Dendritic cell treated with granulocyte-macrophage colony-stimulating factor and Interleukin-4, amounts not matched to agents 40 ng/mL and 50 ng/mL, for 4 days (primary cell): ENCODE results near the gene KCND3.

Experiments used
- H3K27ac Mint-ChIP-seq: one replicate; pipeline ENCODE4 v1.8.0; 2022; ENCODE audit warnings: mild to moderate bottlenecking, mixed read lengths
- H3K27me3 Mint-ChIP-seq: one replicate; pipeline ENCODE4 v1.8.0; 2022; ENCODE audit warnings: mild to moderate bottlenecking, mixed read lengths
- H3K36me3 Mint-ChIP-seq: one replicate; pipeline ENCODE4 v1.8.0; 2022; ENCODE audit warnings: low read depth, mixed read lengths
- H3K4me1 Mint-ChIP-seq: one replicate; pipeline ENCODE4 v1.8.0; 2022; ENCODE audit warnings: low read depth, mixed read lengths
- H3K4me3 Mint-ChIP-seq: one replicate; pipeline ENCODE4 v1.8.0; 2022; ENCODE audit warnings: mild to moderate bottlenecking, moderate library complexity, mixed read lengths
- H3K9me3 Mint-ChIP-seq: one replicate; pipeline ENCODE4 v1.8.0; 2022; ENCODE audit warnings: mixed read lengths
- intact Hi-C: fragments of 100-400 bp; cut with micrococcal nuclease; formaldehyde crosslinking; loops from one replicate; pipeline ENCODE4 v1.15.0; 2022

KCND3 gene

DNA sequence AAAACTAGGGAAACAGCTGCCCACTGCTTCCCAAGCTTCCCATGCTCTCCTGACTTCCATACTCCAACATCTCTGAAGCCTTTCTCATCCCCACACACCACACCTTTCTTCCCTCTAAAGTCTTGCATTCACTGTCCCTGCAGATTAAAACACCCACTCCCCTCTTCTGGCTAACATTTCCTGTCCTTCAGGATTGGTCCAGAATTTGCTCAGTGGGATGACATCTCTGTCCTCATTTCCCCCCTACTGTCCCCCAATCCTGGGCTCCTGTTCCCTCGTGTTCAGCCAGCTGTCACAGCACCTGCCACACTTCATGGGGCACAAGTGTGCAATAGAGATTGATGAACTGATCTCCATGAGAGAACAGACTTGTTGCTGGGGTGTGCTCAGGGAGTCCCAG, 82.7 kb downstream of the KCND3 start:
- H3K4me3 Mint-ChIP-seq, result no peak overlapping the region
- no peaks in the 10 kb centered on the region for H3K4me1 Mint-ChIP-seq
- H3K36me3 Mint-ChIP-seq, result no peaks in the 10 kb centered on the region
- no peak overlapping the region for H3K27ac Mint-ChIP-seq
- no peaks in the 10 kb centered on the region for H3K9me3 Mint-ChIP-seq
- intact Hi-C loops, result no loop called here
- H3K27me3 Mint-ChIP-seq, result peaks cover 6% of the 10 kb centered on the region

DNA sequence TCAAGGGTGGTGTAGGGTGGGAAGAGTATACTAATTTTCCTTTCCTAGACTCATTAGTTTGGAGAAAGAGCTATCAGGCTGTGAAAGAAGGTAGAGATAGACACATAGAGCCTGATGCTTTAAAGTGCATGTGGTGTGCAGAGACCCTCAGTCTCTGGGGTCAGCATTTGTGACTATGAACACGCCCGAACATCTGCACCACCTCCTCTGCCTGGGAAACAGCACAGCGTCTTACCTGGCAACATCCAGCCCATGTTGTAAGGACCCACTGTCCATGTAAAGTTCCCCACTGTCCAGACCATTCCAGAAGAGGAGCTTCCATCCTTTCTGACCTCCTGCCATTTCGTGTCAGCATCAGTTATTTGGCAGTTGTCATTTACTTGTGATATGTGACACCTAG, 83.4 kb downstream of the KCND3 start:
- intact Hi-C loops, result no loop called here
- H3K36me3 Mint-ChIP-seq, result no peaks in the 10 kb centered on the region
- no peak overlapping the region for H3K27ac Mint-ChIP-seq
- no peak overlapping the region for H3K4me3 Mint-ChIP-seq
- no peaks in the 10 kb centered on the region for H3K4me1 Mint-ChIP-seq
- H3K27me3 Mint-ChIP-seq, result peaks cover 6% of the 10 kb centered on the region
- no peaks in the 10 kb centered on the region for H3K9me3 Mint-ChIP-seq

DNA sequence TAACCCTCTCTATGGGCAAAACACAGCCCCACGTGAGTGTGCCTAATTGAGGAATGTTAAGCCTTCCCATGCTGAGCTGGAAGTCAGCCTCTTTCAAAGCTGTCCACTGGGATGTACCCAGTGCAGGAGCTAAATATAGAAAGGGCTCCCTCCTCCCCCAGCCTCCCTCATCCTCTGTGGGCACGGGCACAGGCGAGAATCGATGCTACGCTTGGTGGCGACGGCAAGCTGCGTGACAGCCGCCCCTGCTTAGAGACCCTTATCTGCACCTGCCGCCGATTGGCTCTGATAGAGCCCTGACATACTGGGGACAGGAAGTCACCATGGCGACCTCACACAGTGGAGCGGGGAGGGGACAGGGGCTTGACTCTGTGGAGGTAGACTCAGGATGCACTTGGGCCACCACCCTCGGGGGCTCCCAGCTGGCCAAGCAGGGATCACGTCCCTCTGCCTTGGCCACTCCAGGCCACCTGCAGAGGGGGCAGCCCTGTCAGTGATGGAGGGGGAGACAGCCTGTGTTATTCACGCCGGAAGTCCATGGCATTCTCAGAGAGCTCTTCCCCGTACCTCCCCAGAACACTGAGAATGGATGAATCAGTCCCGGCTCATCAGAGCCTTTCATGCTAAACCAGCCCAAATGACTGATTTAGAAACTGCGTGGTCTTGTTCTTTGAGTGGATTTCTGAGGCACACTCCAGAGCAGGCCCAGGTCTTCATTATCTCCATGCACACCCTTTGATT, 84.8 kb downstream of the KCND3 start:
- Mint-ChIP-seq H3K27ac (no peak overlapping the region), H3K36me3 (no peaks in the 10 kb centered on the region), H3K4me3 (no peak overlapping the region), H3K9me3 (no peaks in the 10 kb centered on the region), H3K4me1 (no peaks in the 10 kb centered on the region), H3K27me3 (peaks cover 6% of the 10 kb centered on the region)
- intact Hi-C loops, result no loop called here

DNA sequence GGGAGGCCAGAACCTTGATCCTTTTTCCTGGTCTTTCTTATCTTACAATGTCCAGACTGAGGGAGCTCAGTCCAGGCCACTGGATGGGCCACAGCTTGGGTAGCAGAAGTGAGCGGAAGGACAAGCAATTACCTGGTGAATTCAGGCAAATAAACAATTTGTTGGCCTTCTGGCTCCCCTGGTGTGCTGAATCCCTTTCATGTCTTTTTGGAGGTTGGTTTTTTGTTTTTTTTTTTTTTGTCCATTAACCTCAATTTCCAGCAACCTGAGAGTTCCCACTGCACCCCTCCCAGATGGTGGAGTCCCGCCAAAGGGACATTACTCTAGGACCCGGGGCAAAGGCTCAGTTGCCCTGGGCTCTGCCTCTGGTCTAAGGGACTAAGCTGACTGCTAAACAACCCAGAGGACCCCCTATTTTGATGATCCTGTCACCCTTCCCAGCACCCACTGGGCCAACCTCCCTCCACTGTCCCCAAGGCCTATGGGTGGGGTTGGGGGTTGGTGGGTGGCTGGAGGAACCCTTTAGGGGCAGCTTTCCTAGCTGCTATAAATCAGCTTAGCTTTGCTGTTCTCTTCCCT, 85.5 kb downstream of the KCND3 start:
- Mint-ChIP-seq H3K9me3 (no peaks in the 10 kb centered on the region), H3K36me3 (no peaks in the 10 kb centered on the region), H3K4me3 (no peak overlapping the region), H3K27me3 (peaks cover 6% of the 10 kb centered on the region), H3K27ac (no peak overlapping the region), H3K4me1 (no peaks in the 10 kb centered on the region)
- intact Hi-C loops, result no loop called here

DNA sequence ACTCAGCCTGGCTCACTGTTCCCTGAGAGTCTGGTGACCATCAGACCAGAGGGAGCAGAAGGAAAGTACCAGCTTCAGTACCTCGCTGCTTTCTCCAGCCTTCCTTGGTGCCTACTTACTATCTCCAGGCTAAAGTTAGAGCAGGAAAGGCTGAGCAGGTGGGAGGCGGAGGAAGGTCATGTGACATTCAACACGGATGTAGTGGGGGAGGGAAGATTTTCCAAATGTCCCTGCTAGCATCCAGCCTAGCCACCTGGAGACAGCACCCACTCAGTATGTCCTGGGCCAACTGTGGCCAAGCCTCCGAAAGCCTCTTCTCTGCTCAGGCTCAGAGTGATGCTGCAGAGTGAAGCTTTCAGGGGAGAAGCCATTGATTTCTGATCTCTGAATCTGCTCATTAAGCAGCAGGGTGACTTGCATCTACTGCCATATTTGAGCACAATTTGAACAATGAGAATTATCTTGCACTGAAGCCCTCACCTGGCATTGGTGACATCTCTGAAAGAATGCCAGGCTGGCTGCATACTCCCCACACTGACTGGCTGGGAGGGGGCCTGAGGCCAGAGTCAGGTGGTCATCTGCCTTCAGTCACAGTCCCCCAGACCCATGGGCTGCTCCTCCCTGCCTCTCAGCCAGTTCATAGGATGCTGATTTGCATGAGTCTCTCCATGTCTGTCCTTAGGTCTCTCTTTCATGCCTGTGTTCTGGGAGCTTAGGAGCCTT, 86.2 kb downstream of the KCND3 start:
- Mint-ChIP-seq H3K9me3 (no peaks in the 10 kb centered on the region), H3K27ac (no peak overlapping the region), H3K4me3 (no peak overlapping the region), H3K36me3 (no peaks in the 10 kb centered on the region), H3K4me1 (no peaks in the 10 kb centered on the region), H3K27me3 (peaks cover 6% of the 10 kb centered on the region)
- intact Hi-C loops, result no loop called here

DNA sequence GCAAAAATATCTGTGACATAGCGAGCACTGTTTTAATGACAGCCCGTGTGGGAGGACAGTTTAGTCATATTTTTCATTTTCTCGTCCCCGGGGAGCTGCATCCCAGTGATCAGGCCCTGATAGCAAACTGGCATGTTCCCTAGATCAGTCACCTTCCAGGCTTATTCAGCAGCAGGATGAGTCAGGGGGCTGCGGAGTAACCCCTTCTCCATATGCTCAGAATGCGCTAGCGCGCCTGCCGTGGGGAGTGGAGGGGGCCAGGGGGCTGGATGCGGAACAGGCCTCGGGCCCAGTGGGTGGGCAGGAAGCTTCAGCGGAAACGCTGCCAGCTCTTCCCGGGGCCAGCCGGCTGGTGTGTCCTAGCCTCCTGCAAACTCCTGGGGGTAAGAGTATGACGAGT, 94.0 kb downstream of the KCND3 start:
- no peaks in the 10 kb centered on the region for H3K4me1 Mint-ChIP-seq
- H3K27ac Mint-ChIP-seq, result no peak overlapping the region
- peaks cover 6% of the 10 kb centered on the region for H3K27me3 Mint-ChIP-seq
- intact Hi-C loops, result no loop called here
- H3K9me3 Mint-ChIP-seq, result no peaks in the 10 kb centered on the region
- no peaks in the 10 kb centered on the region for H3K36me3 Mint-ChIP-seq
- H3K4me3 Mint-ChIP-seq, result no peak overlapping the region

DNA sequence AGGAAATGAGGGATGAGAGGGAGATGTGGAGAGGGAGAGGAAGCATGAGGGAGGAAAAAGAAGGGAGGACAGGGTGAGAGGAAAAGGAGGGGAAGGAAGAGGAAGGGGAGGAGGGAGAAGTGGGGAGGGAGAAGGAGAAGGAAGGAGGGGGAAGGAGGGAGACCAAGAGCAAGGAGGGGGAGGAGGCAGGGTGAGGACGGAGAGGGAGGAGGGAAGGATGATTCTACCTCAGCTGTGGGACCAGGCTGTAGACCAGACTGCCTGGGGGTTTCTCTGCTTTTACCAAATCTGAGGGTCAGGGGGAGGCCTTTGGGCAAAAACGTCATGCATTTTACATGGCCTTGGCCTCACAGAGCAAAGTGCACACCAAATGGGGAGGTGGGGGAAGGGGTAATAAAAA, 94.5 kb downstream of the KCND3 start:
- H3K4me1 Mint-ChIP-seq, result no peaks in the 10 kb centered on the region
- intact Hi-C loops, result no loop called here
- H3K27me3 Mint-ChIP-seq, result peaks cover 6% of the 10 kb centered on the region
- H3K9me3 Mint-ChIP-seq, result no peaks in the 10 kb centered on the region
- no peak overlapping the region for H3K27ac Mint-ChIP-seq
- no peak overlapping the region for H3K4me3 Mint-ChIP-seq
- H3K36me3 Mint-ChIP-seq, result no peaks in the 10 kb centered on the region

DNA sequence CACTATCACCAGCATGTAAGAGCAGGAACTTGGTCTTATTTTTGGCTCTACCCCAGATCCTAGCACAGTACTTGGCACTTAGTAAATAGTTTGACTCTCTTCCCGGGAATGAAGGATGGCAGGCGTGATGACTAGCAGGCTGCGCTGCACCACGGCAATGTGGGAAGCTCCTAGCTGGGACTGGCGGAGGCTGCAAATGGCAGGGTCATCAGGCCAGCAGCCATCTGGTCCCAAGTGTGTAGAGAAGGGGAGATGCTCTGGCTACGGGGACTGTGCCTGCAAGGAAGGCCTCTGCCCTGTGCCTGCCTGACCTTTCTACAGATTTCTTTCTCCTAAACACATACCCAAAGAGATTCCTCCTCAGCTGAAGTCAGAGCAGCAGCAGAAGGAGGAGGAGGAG, 95.0 kb downstream of the KCND3 start:
- Mint-ChIP-seq H3K36me3 (no peaks in the 10 kb centered on the region), H3K27me3 (peaks cover 6% of the 10 kb centered on the region), H3K9me3 (no peaks in the 10 kb centered on the region), H3K27ac (no peak overlapping the region), H3K4me3 (no peak overlapping the region), H3K4me1 (no peaks in the 10 kb centered on the region)
- intact Hi-C loops, result no loop called here

DNA sequence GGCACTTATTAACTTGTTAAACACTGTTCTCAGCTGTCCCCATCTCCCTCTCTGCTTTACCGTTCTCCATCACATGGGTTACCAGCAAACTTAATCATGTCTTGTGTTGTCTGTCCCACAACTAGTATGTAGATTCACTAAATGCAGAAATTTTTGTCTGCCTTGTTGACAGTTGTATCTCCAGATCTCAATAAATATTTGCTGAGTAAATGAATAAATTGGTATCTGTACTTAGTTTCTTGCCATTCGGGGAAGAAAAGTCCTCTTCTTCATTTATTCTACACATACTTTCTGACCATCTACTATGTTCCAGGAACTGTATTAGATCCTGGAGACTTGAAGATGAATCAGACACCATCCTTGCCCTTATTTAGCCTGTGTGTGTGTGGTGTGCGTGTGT, 97.9 kb downstream of the KCND3 start:
- intact Hi-C loops, result no loop called here
- no peaks in the 10 kb centered on the region for H3K9me3 Mint-ChIP-seq
- H3K27me3 Mint-ChIP-seq, result peaks cover 5% of the 10 kb centered on the region
- H3K4me3 Mint-ChIP-seq, result no peak overlapping the region
- H3K27ac Mint-ChIP-seq, result no peak overlapping the region
- H3K4me1 Mint-ChIP-seq, result no peaks in the 10 kb centered on the region
- H3K36me3 Mint-ChIP-seq, result no peaks in the 10 kb centered on the region

DNA sequence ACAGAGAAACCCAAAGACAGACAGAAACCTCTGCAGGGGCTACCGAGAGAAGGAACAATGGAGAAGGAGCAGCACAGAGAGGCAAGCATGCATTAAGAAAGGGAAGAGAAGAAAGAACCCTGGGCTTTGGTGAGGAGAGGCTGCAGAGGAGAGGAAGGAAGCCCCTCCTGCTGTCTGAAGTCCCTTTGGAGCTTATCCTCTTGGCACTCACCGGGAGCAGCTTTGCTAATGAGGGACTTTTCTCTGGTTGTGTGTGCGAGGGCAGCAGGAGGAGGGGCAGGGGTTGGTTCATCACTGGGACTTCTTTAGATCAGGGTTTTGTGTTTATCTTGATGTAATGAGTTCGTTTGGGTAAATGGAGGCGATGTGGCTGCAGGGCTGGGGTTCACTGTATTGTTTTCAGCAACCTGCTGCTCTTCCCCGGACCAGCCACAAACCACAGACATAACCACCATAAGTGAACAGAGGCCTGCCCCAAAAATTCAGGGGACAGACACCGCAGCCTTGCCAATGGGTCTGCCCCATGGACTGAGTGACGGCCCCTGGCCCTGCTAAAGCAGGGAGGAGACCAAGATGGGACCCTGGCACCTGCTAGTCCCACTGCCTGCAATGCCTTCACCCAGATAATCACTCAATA, 100.6 kb downstream of the KCND3 start:
- intact Hi-C loops, result no loop called here
- Mint-ChIP-seq H3K4me3 (no peak overlapping the region), H3K27ac (no peak overlapping the region), H3K4me1 (no peaks in the 10 kb centered on the region), H3K36me3 (no peaks in the 10 kb centered on the region), H3K27me3 (peaks cover 5% of the 10 kb centered on the region), H3K9me3 (no peaks in the 10 kb centered on the region)

DNA sequence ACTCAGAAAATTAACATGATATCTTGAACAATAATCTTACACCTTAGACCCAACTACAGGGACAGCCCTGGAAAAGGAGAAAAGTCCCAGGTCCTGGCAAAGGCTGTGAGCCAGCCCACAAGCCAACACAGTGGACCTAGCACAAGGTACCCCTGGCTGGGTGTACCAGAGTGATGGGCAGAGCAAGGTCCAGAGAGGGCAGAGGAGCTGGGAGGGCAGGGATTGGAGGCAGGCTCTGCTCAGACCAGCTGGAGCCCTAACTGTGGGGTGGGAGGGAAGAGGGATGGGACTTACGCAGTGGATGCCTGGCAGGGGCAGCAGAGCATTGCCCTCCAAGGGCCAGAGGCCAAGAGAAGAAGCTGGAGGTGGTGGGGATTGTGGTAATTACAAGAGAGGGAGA, 101.6 kb downstream of the KCND3 start:
- Mint-ChIP-seq H3K9me3 (no peaks in the 10 kb centered on the region), H3K4me3 (no peak overlapping the region), H3K27ac (no peak overlapping the region), H3K27me3 (peaks cover 5% of the 10 kb centered on the region), H3K4me1 (no peaks in the 10 kb centered on the region), H3K36me3 (no peaks in the 10 kb centered on the region)
- intact Hi-C loops, result no loop called here

DNA sequence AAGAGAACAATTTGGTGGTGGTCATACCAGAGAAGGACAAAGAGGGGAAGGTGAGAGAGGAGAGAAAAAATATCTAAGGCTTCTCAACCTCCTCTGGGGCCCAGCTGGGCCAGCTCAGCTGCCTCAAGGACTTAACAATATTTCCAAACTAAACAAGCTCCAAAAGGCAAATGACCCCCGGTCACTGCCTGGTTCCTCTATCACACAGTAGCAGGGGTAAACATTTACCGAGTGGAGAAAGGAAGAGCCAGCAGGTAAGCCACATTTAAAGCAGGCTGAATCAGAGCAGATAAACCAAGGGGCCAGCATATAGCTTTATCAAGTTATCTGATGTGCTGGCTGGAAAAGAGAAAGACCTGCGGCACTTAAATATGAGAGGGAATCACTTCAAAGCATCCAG, 102.1 kb downstream of the KCND3 start:
- peaks cover 5% of the 10 kb centered on the region for H3K27me3 Mint-ChIP-seq
- no peak overlapping the region for H3K4me3 Mint-ChIP-seq
- no peaks in the 10 kb centered on the region for H3K9me3 Mint-ChIP-seq
- intact Hi-C loops, result no loop called here
- H3K4me1 Mint-ChIP-seq, result no peaks in the 10 kb centered on the region
- no peaks in the 10 kb centered on the region for H3K36me3 Mint-ChIP-seq
- no peak overlapping the region for H3K27ac Mint-ChIP-seq

DNA sequence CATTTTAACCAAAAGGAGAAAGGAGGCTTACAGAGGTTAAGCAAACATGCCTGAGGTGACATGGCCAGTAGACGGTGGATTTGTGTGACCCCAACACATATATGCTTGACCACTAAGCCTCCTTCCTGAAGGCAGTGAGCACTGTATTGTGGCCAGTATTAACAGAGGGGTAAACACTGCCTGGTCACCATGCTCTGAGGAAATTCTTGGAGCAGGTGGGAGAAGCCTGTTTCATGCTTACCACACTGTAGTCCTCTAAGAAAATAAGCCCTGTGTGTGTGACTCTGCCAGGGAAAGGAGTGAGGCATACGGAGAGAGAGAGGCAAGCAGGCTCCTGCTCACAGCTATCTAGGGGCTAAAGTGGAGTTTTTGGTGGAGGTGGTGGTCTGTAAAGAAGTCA, 102.7 kb downstream of the KCND3 start:
- H3K4me3 Mint-ChIP-seq, result no peak overlapping the region
- no peaks in the 10 kb centered on the region for H3K36me3 Mint-ChIP-seq
- peaks cover 5% of the 10 kb centered on the region for H3K27me3 Mint-ChIP-seq
- no peaks in the 10 kb centered on the region for H3K4me1 Mint-ChIP-seq
- intact Hi-C loops, result no loop called here
- no peaks in the 10 kb centered on the region for H3K9me3 Mint-ChIP-seq
- no peak overlapping the region for H3K27ac Mint-ChIP-seq

DNA sequence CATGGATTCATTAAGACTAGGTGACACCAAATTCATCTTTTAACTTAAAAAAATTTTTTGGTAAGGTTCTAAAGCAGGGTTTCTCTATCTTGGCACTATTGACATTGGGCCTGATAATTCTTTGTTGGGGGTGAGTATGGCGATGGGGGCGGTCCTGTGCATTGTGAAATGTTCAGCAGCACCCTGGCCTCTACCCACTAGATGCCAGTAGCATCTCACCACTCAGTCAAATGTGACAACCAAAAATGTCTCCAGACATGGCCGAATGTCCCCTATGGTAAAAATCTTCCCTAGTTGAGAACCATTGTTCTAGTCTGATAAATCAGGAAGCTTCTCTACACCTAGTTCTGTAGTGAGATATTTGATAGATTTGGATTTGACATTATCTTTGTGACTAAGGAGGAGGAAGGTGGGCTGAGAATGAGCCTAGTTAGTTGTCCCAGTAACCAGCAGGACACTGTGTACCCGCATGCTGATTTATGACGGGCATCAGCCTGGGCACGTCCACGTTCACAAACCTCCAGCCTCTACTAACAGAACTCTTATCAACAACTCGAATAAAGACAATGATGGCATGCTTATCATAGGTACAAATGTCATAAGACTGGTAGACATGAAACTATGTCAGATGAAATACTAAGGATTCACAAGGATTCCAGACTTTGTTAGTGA, 104.6 kb downstream of the KCND3 start:
- Mint-ChIP-seq H3K27me3 (peaks cover 12% of the 10 kb centered on the region), H3K36me3 (no peaks in the 10 kb centered on the region), H3K9me3 (no peaks in the 10 kb centered on the region), H3K4me1 (no peaks in the 10 kb centered on the region), H3K4me3 (no peak overlapping the region), H3K27ac (no peak overlapping the region)
- intact Hi-C loops, result no loop called here
